ENCODE data around the gene RAB3A.

The RAB3A gene

GRCh38 chr19:18173572-18174288, 30.1 kb downstream of the RAB3A start, which contains the start of gene IFI30:
TSS of gene IFI30 (plus strand) at chr19:18173813. CDS start at chr19:18173842, 29 bp downstream.
- Histone ChIP-seq H3K36me3 (peaks cover 0 to 49% (median 45%) of the 10 kb centered on the region in 11 experiments; a peak in 20 of 22 replicates), H3K9me3 (replicated peaks in 1 of 11) (no peaks in the 10 kb centered on the region), H3K4me1 (peaks cover 82 to 95% (median 92%) of the 10 kb centered on the region in 10 experiments), H3K27me3 (peaks cover 0 to 8% (median 0%) of the 10 kb centered on the region in 11 experiments; a peak in 3 of 22 replicates), H3K27ac (peak within 1 kb of the TSS; percentile 75 to 98 (median 89)), H3K4me2 (peak within 1 kb of the TSS; percentile 89 to 100 (median 98)), H3K9ac (peak within 1 kb of the TSS; percentile 69 to 91 (median 86)), H4K20me1 (peaks cover 0 to 51% (median 34%) of the 10 kb centered on the region in 11 experiments; a peak in 15 of 22 replicates), H3K4me3 (peak within 1 kb of the TSS; percentile 63 to 96 (median 76))
- TF ChIP-seq Cebpa-rat (IDR thresholded peaks at IDR 0.05) = no peak

GRCh38 chr19:18173054-18173571, 30.7 kb downstream of the RAB3A start:
- Histone ChIP-seq H3K9ac (peak overlapping the region; percentile 69 to 91 (median 86)), H3K36me3 (peaks cover 0 to 45% (median 41%) of the 10 kb centered on the region in 11 experiments; a peak in 20 of 22 replicates), H3K4me1 (peaks cover 83 to 98% (median 92%) of the 10 kb centered on the region in 10 experiments), H3K27me3 (peaks cover 0 to 8% (median 0%) of the 10 kb centered on the region in 11 experiments; a peak in 3 of 22 replicates), H3K4me3 (peak overlapping the region; percentile 63 to 96 (median 76)), H3K4me2 (peak overlapping the region; percentile 89 to 100 (median 98)), H3K27ac (peak overlapping the region; percentile 75 to 98 (median 89)), H4K20me1 (peaks cover 0 to 45% (median 34%) of the 10 kb centered on the region in 11 experiments; a peak in 15 of 22 replicates), H3K9me3 (replicated peaks in 1 of 11) (no peaks in the 10 kb centered on the region)
- no peak for TF ChIP-seq Cebpa-rat (IDR thresholded peaks at IDR 0.05)

- Histone ChIP-seq H3K36me3 (peaks cover 0 to 44% (median 38%) of the 10 kb centered on the region in 11 experiments; a peak in 20 of 22 replicates), H3K4me1 (peaks cover 76 to 93% (median 90%) of the 10 kb centered on the region in 10 experiments), H4K20me1 (peaks cover 0 to 39% (median 33%) of the 10 kb centered on the region in 11 experiments; a peak in 15 of 22 replicates), H3K27ac (peak overlapping the region; percentile 75 to 98 (median 89)), H3K4me2 (peak overlapping the region; percentile 89 to 100 (median 98)), H3K27me3 (peaks cover 0 to 8% (median 0%) of the 10 kb centered on the region in 11 experiments; a peak in 3 of 22 replicates), H3K4me3 (peak overlapping the region in 3 of 10 experiments; percentile 74 to 89 (median 78); a peak in 8 of 20 replicates), H3K9ac (peak overlapping the region; percentile 69 to 91 (median 86); a peak in 21 of 22 replicates), H3K9me3 (replicated peaks in 1 of 11) (no peaks in the 10 kb centered on the region)
- TF ChIP-seq Cebpa-rat (IDR thresholded peaks at IDR 0.05) = no peak
These were observed 31.4 kb downstream of the RAB3A start for GRCh38 chr19:18172331-18173053.

GRCh38 chr19:18171605-18172327, 32.1 kb downstream of the RAB3A start:
- Histone ChIP-seq H4K20me1 (peaks cover 0 to 32% (median 26%) of the 10 kb centered on the region in 11 experiments; a peak in 15 of 22 replicates), H3K36me3 (peaks cover 7 to 44% (median 38%) of the 10 kb centered on the region in 11 experiments), H3K4me2 (peak overlapping the region; percentile 89 to 100 (median 98)), H3K9me3 (replicated peaks in 1 of 11) (no peaks in the 10 kb centered on the region), H3K4me3 (peak overlapping the region in 4 of 10 experiments; percentile 8 to 39 (median 26); a peak in 2 of 20 replicates), H3K9ac (peak overlapping the region in 10 of 11 experiments; percentile 62 to 91 (median 86); a peak in 16 of 22 replicates), H3K4me1 (peaks cover 72 to 86% (median 82%) of the 10 kb centered on the region in 10 experiments), H3K27ac (peak overlapping the region; percentile 71 to 98 (median 89); a peak in 21 of 22 replicates), H3K27me3 (peaks cover 0 to 8% (median 0%) of the 10 kb centered on the region in 11 experiments; a peak in 3 of 22 replicates)
- no peak for TF ChIP-seq Cebpa-rat (IDR thresholded peaks at IDR 0.05)

- Histone ChIP-seq H4K20me1 (peaks cover 0 to 22% (median 17%) of the 10 kb centered on the region in 11 experiments; a peak in 15 of 22 replicates), H3K36me3 (peaks cover 16 to 45% (median 38%) of the 10 kb centered on the region in 11 experiments), H3K4me3 (peak overlapping the region in 7 of 10 experiments; percentile 8 to 39 (median 22); a peak in 11 of 20 replicates), H3K27ac (peak overlapping the region; percentile 71 to 98 (median 89)), H3K4me2 (peak overlapping the region; percentile 89 to 100 (median 98)), H3K27me3 (peaks cover 0 to 8% (median 0%) of the 10 kb centered on the region in 11 experiments; a peak in 3 of 22 replicates), H3K4me1 (peaks cover 65 to 76% (median 73%) of the 10 kb centered on the region in 10 experiments), H3K9ac (peak overlapping the region; percentile 62 to 91 (median 86); a peak in 21 of 22 replicates), H3K9me3 (replicated peaks in 1 of 11) (no peaks in the 10 kb centered on the region)
- TF ChIP-seq Cebpa-rat (IDR thresholded peaks at IDR 0.05) = no peak; a peak in 2 of 22 replicates
These were observed 33.1 kb downstream of the RAB3A start for GRCh38 chr19:18170714-18171255.

- peak overlapping the region; percentile 62 to 91 (median 86); a peak in 21 of 22 replicates for H3K9ac ChIP-seq
- peak overlapping the region; percentile 71 to 98 (median 89) for H3K27ac ChIP-seq
- peak overlapping the region; percentile 89 to 100 (median 98) for H3K4me2 ChIP-seq
- peak overlapping the region in 7 of 10 experiments; percentile 29 to 63 (median 39); a peak in 10 of 20 replicates for H3K4me3 ChIP-seq
- H3K4me1 ChIP-seq = peaks cover 52 to 60% (median 57%) of the 10 kb centered on the region in 10 experiments
- H3K36me3 ChIP-seq = peaks cover 29 to 52% (median 44%) of the 10 kb centered on the region in 11 experiments
- H3K9me3 ChIP-seq (replicated peaks in 1 of 11) = no peaks in the 10 kb centered on the region
- TF ChIP-seq Cebpa-rat (IDR thresholded peaks at IDR 0.05) = no peak
- H4K20me1 ChIP-seq = peaks cover 0 to 2% (median 0%) of the 10 kb centered on the region in 11 experiments; a peak in 4 of 22 replicates
- H3K27me3 ChIP-seq = no peaks in the 10 kb centered on the region; a peak in 2 of 22 replicates
These were observed 35.0 kb downstream of the RAB3A start for GRCh38 chr19:18168673-18169381.
